Stimulated activated CD4-positive, alpha-beta T cell treated with anti-CD3 and anti-CD28 coated beads, TNF-alpha, amount 100 ng/mL, for 1 hour (primary cell): ENCODE measurements around the gene ACBD6.
"Not testable (repeated sequence)": the region's sequence is repeated elsewhere in the genome, so short reads cannot be mapped to it uniquely, and the experiment has no call there.

Experiments
- DNase-seq, 3 donors: peaks; one replicate each; pipeline ENCODE4 v3.0.0-alpha.2; 2020; ENCODE audit warnings: low read depth in 3 of 3, low spot score in 1 of 3

Gene ACBD6

GRCh38 chr1:180421614-180422013, 80.8 kb downstream of the ACBD6 start:
- DNase-seq: no peak

GRCh38 chr1:180421145-180421544, 81.2 kb downstream of the ACBD6 start:
- DNase-seq: not testable (repeated sequence)

GRCh38 chr1:180415985-180416633, 86.3 kb downstream of the ACBD6 start:
- no peak for DNase-seq

- DNase-seq: no peak
Measured at GRCh38 chr1:180415236-180415848, 87.0 kb downstream of the ACBD6 start.

- no peak for DNase-seq
Measured at GRCh38 chr1:180412583-180412982, 89.8 kb downstream of the ACBD6 start.

GRCh38 chr1:180408128-180408527, 94.2 kb downstream of the ACBD6 start:
- DNase-seq: not testable (repeated sequence)

GRCh38 chr1:180407051-180407450, 95.3 kb downstream of the ACBD6 start:
- DNase-seq: no peak

GRCh38 chr1:180402551-180402950, 99.8 kb downstream of the ACBD6 start:
- DNase-seq: no peak

GRCh38 chr1:180402001-180402400, 100.4 kb downstream of the ACBD6 start:
- DNase-seq: no peak

- no peak for DNase-seq
Measured at GRCh38 chr1:180397175-180397574, 105.2 kb downstream of the ACBD6 start.

- DNase-seq: no peak
Measured at GRCh38 chr1:180392427-180393145, 109.8 kb downstream of the ACBD6 start.

GRCh38 chr1:180392020-180392419, 110.4 kb downstream of the ACBD6 start:
- DNase-seq: no peak

- no peak for DNase-seq
Measured at GRCh38 chr1:180387413-180387812, 115.0 kb downstream of the ACBD6 start.

- DNase-seq: no peak
Measured at GRCh38 chr1:180386745-180387367, 115.5 kb downstream of the ACBD6 start.

- no peak for DNase-seq
Measured at GRCh38 chr1:180385144-180385543, 117.2 kb downstream of the ACBD6 start.

- DNase-seq: no peak
Measured at GRCh38 chr1:180384286-180385005, 117.9 kb downstream of the ACBD6 start.

GRCh38 chr1:180382326-180383115, 119.9 kb downstream of the ACBD6 start:
- no peak for DNase-seq

- DNase-seq: no peak
Measured at GRCh38 chr1:180381184-180381580, 121.2 kb downstream of the ACBD6 start.

- no peak for DNase-seq
Measured at GRCh38 chr1:180380259-180381183, 121.9 kb downstream of the ACBD6 start.
